ENCODE data around the gene BABAM2.
"Not testable (repeated sequence)": the region's sequence is repeated elsewhere in the genome, so short reads cannot be mapped to it uniquely, and the experiment has no call there.

Gene BABAM2

DNA sequence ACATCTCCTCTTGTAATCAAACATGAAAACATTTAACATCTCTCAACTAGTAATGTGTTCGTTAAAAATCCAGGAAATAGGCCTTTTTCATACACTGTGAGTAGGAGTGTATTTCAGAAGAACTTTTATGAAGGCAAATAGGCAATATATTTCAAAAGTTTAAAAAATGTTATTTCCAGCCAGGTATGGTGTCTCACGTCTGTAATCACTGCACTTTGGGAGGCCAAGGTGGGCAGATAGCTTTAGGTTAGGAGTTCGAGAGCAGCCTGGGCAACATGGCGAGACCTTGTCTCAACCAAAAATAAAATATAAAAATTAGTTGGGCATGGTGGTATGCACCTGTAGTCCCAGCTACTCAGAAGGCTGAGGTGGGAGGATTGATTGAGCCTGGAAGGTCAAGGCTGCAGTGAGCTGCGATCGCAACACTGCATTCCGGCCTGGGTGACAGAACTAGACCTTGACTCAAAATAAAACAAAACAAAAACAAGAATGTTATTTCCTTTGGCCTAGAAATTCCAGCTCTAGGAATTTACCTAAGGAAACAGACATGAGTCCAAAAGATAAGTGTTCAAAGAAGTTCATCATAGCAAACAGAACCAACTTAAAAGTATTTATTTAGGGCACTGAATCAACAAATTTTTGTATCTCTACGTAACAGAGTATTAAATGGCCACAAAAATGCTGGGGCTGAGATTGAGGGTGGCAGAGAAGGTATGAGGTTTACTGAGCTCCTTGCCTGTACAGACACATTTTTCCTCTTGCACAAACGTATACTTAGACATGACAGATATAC, 15.2 kb upstream of the BABAM2 start:
- H2AFZ ChIP-seq: no peak overlapping the region

DNA sequence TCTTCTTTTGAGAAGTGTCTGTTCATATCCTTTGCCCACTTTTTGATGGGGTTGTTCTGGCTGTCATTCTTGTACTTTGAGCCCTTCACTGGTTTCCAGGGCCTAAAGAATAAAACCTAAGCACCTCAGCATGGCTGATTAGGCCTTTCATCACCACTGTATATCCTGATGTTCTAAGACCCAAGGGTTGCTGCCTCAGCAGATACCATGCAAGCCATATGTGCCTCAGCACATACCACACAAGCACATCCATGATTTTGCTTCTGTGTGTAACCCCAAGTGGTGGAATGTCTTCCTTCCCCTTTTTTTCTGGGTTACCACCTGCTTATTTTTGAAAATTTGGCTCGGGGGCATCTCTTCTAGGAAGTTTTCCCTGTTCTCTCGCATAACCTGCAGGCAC, 11.7 kb upstream of the BABAM2 start:
- peaks cover 11% of the 10 kb centered on the region for H3K79me2 ChIP-seq
- H3K27me3 ChIP-seq (ENCODE audit: control insufficient read depth, insufficient read depth, low read length): no peaks in the 10 kb centered on the region
- H2AFZ ChIP-seq: no peak overlapping the region
- no peak overlapping the region for H3K4me2 ChIP-seq (ENCODE audit: low read length)
- no peak overlapping the region for H3K4me3 ChIP-seq (ENCODE audit: low read depth, low read length)
- no peak overlapping the region for H3K27ac ChIP-seq
- H3K36me3 ChIP-seq (ENCODE audit: control insufficient read depth, insufficient read depth, low read length): peaks cover 3% of the 10 kb centered on the region
- TF ChIP-seq, protein P1, sequence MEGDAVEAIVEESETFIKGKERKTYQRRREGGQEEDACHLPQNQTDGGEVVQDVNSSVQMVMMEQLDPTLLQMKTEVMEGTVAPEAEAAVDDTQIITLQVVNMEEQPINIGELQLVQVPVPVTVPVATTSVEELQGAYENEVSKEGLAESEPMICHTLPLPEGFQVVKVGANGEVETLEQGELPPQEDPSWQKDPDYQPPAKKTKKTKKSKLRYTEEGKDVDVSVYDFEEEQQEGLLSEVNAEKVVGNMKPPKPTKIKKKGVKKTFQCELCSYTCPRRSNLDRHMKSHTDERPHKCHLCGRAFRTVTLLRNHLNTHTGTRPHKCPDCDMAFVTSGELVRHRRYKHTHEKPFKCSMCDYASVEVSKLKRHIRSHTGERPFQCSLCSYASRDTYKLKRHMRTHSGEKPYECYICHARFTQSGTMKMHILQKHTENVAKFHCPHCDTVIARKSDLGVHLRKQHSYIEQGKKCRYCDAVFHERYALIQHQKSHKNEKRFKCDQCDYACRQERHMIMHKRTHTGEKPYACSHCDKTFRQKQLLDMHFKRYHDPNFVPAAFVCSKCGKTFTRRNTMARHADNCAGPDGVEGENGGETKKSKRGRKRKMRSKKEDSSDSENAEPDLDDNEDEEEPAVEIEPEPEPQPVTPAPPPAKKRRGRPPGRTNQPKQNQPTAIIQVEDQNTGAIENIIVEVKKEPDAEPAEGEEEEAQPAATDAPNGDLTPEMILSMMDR (IDR thresholded peaks at IDR 0.05): no peak
- H3K9ac ChIP-seq: no peak overlapping the region
- H3K9me3 ChIP-seq (ENCODE audit: control insufficient read depth, low read length): peaks cover 7% of the 10 kb centered on the region
- H3K4me1 ChIP-seq: no peaks in the 10 kb centered on the region

More for the DNA sequence above, 15.2 kb upstream of the BABAM2 start:
- TF ChIP-seq, protein P1 (IDR thresholded peaks at IDR 0.05): no peak
- Histone ChIP-seq H3K4me2 (ENCODE audit: low read length) (no peak overlapping the region), H3K4me3 (ENCODE audit: low read depth, low read length) (no peak overlapping the region), H3K9me3 (ENCODE audit: control insufficient read depth, low read length) (peaks cover 7% of the 10 kb centered on the region), H3K27ac (no peak overlapping the region), H3K79me2 (no peaks in the 10 kb centered on the region), H3K36me3 (ENCODE audit: control insufficient read depth, insufficient read depth, low read length) (peaks cover 3% of the 10 kb centered on the region), H3K9ac (no peak overlapping the region), H3K27me3 (ENCODE audit: control insufficient read depth, insufficient read depth, low read length) (no peaks in the 10 kb centered on the region), H3K4me1 (no peaks in the 10 kb centered on the region)

- not testable (repeated sequence) for H3K36me3 ChIP-seq (ENCODE audit: control insufficient read depth, insufficient read depth, low read length); H3K27ac ChIP-seq; H3K27me3 ChIP-seq (ENCODE audit: control insufficient read depth, insufficient read depth, low read length); H3K4me3 ChIP-seq (ENCODE audit: low read depth, low read length); H3K4me1 ChIP-seq; H3K9me3 ChIP-seq (ENCODE audit: control insufficient read depth, low read length); H2AFZ ChIP-seq; H3K9ac ChIP-seq; H3K4me2 ChIP-seq (ENCODE audit: low read length)
- peaks cover 11% of the 10 kb centered on the region for H3K79me2 ChIP-seq
These were observed 8.5 kb upstream of the BABAM2 start for GRCh38 chr2:27881815-27882583.

GRCh38 chr2:27882584-27882922, 8.0 kb upstream of the BABAM2 start:
- H3K4me3 ChIP-seq (ENCODE audit: low read depth, low read length); H2AFZ ChIP-seq; H3K4me2 ChIP-seq (ENCODE audit: low read length); H3K9me3 ChIP-seq (ENCODE audit: control insufficient read depth, low read length); H3K9ac ChIP-seq; H3K4me1 ChIP-seq; H3K27me3 ChIP-seq (ENCODE audit: control insufficient read depth, insufficient read depth, low read length); H3K36me3 ChIP-seq (ENCODE audit: control insufficient read depth, insufficient read depth, low read length); H3K27ac ChIP-seq: not testable (repeated sequence)
- peaks cover 11% of the 10 kb centered on the region for H3K79me2 ChIP-seq

DNA sequence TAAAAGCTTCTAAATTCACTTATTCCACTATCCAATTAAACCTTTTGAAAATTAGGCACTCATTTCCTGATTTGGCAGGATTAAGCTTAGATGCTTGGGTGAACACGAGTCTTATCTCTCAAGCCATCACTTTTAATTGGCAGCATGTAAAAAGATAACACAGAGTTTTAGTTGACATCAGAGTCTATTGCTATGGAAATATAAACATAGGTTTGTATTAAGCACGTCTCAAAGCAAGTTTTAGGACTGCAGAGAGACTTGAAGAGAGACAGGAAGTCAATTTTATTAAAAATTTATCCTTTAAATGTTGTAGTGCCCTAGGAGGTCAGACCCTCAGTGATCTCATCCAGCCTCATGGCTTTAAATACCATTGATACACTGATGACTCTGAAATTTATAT, 5.9 kb upstream of the BABAM2 start:
- H3K4me1 ChIP-seq: no peaks in the 10 kb centered on the region
- H2AFZ ChIP-seq: no peak overlapping the region
- H3K4me3 ChIP-seq (ENCODE audit: low read depth, low read length): no peak overlapping the region
- H3K79me2 ChIP-seq: peaks cover 11% of the 10 kb centered on the region
- no peak overlapping the region for H3K4me2 ChIP-seq (ENCODE audit: low read length)
- TF ChIP-seq, protein P1 (IDR thresholded peaks at IDR 0.05): no peak
- H3K9ac ChIP-seq: no peak overlapping the region
- H3K27me3 ChIP-seq (ENCODE audit: control insufficient read depth, insufficient read depth, low read length): no peaks in the 10 kb centered on the region
- H3K9me3 ChIP-seq (ENCODE audit: control insufficient read depth, low read length): no peaks in the 10 kb centered on the region
- H3K27ac ChIP-seq: no peak overlapping the region
- no peaks in the 10 kb centered on the region for H3K36me3 ChIP-seq (ENCODE audit: control insufficient read depth, insufficient read depth, low read length)

Data from parathyroid adenoma (tissue), 2 donors.